Tongue (tissue), 2 donors: ENCODE data around the gene EIF4E1B. TPM values are rescaled to one million over a fixed set of nuclear protein-coding genes. Genes with fewer than 3 reads are reported as not detected.
"Not testable (repeated sequence)": the region's sequence is repeated elsewhere in the genome, so short reads cannot be mapped to it uniquely, and the experiment has no call there.

Source experiments
- DNase-seq: peaks from one replicate; pipeline ENCODE4 v3.0.0-alpha.2; 2015
- total RNA-seq: library from RNA; depleted of rRNA; stranded (reverse); fragments of >200 nt; gene quantifications from one replicate; pipeline ENCODE4 v1.2.3, GENCODE V29; 2014

The EIF4E1B gene
- total RNA-seq = not detected

GRCh38 chr5:176629853-176630680 lies at the start of gene EIF4E1B, which contains the start of gene SNCB:
EIF4E1B (plus strand) TSS chr5:176630675; CDS start chr5:176642788, 12,113 bp downstream.
SNCB (minus strand) TSS chr5:176630534; CDS start chr5:176629654, 880 bp downstream.
- peak; percentile 57 for DNase-seq

GRCh38 chr5:176581361-176581760 lies 49.1 kb upstream of the EIF4E1B start:
- DNase-seq = no peak

- no peak for DNase-seq
Observed at GRCh38 chr5:176583076-176583475, 47.4 kb upstream of the EIF4E1B start.

- DNase-seq = no peak
Observed at GRCh38 chr5:176587398-176587797, 43.1 kb upstream of the EIF4E1B start.

- no peak for DNase-seq
Observed at GRCh38 chr5:176588297-176588696, 42.2 kb upstream of the EIF4E1B start.

GRCh38 chr5:176589039-176589769 lies 41.3 kb upstream of the EIF4E1B start:
- DNase-seq = no peak

- DNase-seq = no peak
Observed at GRCh38 chr5:176590035-176590717, 40.3 kb upstream of the EIF4E1B start.

- not testable (repeated sequence) for DNase-seq
Observed at GRCh38 chr5:176591667-176592066, 38.8 kb upstream of the EIF4E1B start.

GRCh38 chr5:176592573-176592972 lies 37.9 kb upstream of the EIF4E1B start:
- no peak for DNase-seq

GRCh38 chr5:176593273-176593869 lies 37.1 kb upstream of the EIF4E1B start:
- no peak for DNase-seq

- no peak for DNase-seq
Observed at GRCh38 chr5:176594554-176594953, 35.9 kb upstream of the EIF4E1B start.

GRCh38 chr5:176595386-176595943 lies 35.0 kb upstream of the EIF4E1B start:
- DNase-seq = no peak

- DNase-seq = no peak
Observed at GRCh38 chr5:176596069-176596644, 34.3 kb upstream of the EIF4E1B start.

GRCh38 chr5:176596689-176597416 lies 33.6 kb upstream of the EIF4E1B start:
- peak; percentile 35 for DNase-seq

GRCh38 chr5:176597417-176598389 lies 32.8 kb upstream of the EIF4E1B start:
- no peak for DNase-seq

GRCh38 chr5:176599749-176600430 lies 30.6 kb upstream of the EIF4E1B start:
- DNase-seq = not testable (repeated sequence)

- DNase-seq = no peak
Observed at GRCh38 chr5:176601901-176602482, 28.5 kb upstream of the EIF4E1B start.

- no peak for DNase-seq
Observed at GRCh38 chr5:176603091-176603490, 27.4 kb upstream of the EIF4E1B start.

- no peak for DNase-seq
Observed at GRCh38 chr5:176606032-176606431, 24.4 kb upstream of the EIF4E1B start.
